ENCODE measurements around the gene UBE2M. TPM values are rescaled to one million over a fixed set of nuclear protein-coding genes. Genes with fewer than 3 reads are reported as not detected.
"Not testable (repeated sequence)": the region's sequence is repeated elsewhere in the genome, so short reads cannot be mapped to it uniquely, and the experiment has no call there.

The UBE2M gene
- total RNA-seq, 1 experiment from 2014 or later, result 141 TPM

DNA sequence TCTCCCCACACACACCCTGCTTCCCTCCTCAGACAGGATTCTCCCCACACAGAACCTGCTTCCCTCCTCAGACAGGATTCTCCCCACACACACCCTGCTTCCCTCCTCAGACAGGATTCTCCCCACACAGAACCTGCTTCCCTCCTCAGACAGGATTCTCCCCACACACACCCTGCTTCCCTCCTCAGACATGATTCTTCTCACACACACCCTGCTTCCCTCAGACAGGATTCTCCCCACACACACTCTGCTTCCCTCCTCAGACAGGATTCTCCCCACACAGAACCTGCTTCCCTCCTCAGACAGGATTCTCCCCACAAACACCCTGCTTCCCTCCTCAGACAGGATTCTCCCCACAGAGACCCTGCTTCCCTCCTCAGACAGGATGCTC is 19.2 kb downstream of the UBE2M start:
- not testable (repeated sequence) for DNase-seq (ENCODE audit: low spot score)

DNA sequence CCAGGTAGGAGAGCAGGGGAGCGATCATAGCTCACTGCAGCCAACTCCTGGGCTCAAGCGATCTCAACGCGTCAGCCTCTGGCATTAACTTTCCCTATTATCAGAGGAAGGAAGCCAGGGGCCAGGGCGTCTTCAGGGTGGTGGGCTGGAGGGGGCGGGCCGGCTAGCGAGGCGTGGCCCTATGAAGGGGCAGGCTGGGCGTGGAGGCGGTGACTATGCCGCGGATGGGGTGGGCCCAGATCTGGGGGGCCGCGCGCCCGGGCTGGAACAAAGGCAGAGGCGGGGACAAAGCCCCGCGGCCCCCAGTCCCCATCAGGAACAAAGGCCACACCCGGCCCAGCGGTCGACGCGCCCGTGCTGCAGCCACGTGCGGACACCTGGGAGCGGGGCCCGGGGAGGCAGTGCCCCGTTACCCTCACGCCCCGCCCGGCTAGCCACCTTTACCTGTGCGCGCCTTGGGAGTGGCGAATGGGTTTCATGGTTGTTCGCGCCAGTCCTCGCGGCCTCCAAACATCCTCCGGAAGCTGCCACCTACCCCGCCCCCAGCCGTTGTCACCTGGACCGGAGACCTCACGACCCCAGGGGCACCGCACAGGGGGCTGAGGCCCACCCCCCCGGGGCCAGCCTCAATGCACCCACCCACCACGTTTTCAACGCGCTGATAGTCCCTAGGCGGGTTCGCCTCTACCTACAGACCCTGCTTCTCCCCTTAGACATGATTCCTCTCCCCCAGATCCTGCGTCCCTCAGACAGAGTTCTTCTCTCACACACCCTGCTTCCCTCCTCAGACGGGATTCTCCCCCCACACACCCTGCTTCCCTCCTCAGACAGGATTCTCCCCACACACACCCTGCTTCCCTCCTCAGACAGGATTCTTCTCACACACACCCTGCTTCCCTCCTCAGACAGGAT is 19.9 kb downstream of the UBE2M start:
- DNase-seq (ENCODE audit: low spot score), result no peak

DNA sequence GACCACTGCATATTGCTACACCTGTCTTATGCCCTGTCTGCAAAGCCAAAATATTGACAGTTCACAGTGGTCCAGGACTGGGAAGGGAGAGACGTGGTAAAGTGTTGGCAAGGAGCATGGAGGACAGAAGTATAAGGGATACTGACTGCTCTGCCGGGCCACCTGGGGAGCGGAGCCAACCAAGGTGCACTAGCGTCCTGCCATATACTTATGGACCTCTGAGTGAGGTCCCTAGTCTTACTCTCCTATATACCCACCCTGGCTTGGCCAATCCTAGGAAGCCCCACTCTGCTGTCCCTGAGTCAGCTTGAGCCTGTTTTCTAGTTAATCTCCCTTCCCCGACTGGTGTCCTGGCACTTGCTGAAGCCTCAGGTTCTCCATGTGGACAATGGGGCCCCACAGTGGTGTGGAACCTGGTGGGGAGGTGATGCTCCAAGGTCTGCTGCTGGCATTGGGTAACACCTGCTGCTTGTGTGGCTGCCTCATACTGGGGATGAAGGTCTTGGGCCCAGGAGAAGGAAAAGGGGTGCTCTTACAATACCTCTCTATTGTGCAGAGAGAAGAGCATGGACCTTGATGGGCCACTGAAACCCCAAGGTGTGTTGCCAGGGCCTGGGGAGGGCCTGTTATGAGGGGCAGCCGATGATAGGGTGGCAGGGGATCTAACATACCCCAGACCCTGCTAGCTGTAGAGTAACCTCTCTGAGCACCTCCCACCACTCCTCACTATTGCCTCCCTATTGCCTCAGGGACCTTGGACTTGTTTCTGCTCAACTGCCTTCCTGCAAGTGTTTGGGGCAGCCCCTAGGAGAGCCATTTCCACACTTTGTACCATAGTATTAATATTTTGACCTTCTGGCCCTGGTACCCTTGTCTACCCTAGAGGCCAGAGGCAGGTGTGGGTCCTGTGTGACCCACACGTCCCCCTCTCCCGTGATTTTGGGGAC is 21.3 kb downstream of the UBE2M start:
- no peak for DNase-seq (ENCODE audit: low spot score)

DNA sequence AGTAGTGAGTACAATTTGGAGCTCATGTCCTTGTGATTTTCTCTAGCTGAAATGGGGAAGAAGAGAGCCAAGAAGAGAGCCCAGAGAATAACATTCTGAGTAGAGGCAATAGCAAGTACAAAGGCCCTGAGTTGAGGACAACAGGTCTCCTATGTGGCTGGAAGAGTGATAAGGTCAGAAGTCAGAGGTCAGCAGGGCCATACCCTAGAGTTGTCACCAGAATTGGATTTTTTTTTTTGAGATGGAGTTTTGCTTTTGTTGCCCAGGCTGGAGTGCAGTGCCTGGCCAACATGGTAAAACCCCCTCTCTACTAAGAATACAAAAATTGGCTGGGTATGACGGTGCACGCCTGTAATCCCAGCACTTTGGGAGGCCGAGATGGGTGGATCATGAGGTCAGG is 22.6 kb downstream of the UBE2M start:
- no peak for DNase-seq (ENCODE audit: low spot score)

DNA sequence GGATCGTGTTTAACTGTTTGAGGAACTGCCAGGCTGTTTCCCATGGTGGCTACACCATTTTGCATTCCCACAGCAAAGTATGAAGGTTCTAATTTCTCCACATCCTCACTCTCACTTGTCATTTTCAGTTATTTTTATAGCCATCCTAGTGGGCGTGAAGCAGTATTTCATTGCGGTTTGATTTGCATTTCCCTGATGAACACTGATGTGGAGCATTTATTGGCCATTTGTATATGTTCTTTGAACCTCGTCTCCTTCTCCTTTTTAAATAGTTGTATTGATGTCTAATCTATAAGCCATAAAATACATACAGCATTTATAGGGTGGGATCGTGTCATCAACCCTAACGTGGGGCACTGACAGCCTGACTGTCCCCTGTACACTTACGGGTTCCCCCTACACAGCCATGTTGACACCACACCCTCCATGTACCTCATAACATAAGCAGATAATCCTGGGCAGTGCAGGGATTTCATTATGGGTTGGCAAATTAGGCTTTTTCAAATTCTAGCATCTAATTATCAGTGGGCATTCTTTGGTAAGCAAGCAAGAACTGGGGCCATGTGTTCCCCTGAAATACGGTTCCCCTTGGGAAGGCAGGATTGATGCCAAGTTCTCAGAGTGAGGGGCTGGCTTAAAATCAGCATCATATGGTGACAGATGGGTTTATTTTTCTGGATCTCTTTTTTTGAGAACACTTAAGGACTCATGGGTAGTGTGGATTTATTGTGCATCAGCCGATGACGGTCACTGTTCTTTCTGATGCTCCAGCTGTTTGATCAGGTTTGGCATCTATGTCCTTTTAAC is 27.2 kb downstream of the UBE2M start:
- DNase-seq (ENCODE audit: low spot score), result no peak

DNA sequence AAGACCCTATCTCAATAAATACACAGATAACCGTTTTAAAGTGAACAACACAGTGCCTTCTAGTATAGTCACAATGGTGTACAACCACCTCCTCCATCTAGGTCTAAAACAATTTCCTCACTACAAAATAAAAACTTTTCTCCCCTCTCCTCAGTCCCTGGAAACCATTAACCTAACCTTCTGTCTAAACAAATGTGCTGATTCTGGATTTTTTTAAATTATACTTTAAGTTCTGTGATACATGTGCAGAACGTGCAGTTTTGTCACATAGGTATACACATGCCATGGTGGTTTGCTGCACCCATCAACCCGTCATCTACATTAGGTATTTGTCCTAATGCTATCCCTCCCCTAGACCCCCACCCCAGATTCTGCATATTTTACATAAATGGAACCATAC is 29.0 kb downstream of the UBE2M start:
- no peak for DNase-seq (ENCODE audit: low spot score)

DNA sequence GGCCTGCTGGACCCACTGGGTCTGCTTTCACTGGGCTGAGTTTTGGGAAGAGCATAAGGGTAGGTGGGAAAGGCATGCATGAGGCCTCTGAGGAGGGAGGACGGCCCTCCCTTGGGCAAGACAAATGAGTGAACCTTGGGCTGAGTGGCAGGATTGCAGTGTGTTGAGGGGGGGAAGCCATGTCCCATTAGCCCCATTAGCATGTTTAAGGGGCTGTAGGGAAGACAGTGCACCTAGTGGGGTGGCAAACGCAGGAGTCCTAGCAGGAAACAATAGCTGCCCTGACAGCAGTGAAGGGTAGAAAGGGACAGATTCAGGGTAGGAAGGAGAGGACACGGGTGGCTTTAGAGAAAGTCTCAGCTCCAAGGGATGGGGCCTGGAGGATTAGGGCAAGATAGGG is 35.7 kb downstream of the UBE2M start:
- no peak for DNase-seq (ENCODE audit: low spot score)

DNA sequence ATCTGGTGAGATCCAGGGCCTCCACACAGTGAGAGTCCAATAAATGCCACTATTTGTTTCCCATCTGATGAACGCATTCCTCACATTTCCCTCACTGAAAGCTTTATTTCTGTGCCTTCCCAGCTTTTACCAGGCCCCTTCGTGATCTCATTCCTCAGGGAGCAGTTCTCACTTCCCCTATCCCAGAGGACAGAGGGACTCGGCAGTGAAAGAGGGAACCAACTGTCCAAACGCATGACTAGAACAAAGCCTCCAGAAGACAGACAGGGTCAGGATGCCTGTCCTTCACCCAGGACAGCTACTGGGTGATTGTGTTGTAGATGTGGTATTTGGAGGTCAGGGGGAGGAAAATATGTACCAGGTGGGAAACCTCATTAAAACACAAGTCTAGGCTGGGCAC is 36.8 kb downstream of the UBE2M start:
- no peak for DNase-seq (ENCODE audit: low spot score)

DNA sequence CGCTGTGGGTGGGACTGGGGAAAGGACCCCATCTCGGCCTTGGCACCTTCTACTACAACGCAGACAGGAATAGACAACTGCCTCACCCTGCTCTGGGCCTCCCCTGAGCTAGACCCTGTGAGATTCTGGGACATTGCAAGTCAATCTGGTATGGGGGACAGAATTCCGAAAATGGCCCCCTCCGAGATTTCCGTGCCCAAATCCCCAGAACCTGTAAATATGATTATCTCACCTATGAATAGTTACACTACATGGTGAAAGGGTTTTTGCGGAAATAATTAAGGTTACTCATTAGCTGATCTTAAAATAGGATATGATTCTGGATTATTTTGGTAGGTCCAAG is 38.2 kb downstream of the UBE2M start:
- DNase-seq (ENCODE audit: low spot score), result no peak

DNA sequence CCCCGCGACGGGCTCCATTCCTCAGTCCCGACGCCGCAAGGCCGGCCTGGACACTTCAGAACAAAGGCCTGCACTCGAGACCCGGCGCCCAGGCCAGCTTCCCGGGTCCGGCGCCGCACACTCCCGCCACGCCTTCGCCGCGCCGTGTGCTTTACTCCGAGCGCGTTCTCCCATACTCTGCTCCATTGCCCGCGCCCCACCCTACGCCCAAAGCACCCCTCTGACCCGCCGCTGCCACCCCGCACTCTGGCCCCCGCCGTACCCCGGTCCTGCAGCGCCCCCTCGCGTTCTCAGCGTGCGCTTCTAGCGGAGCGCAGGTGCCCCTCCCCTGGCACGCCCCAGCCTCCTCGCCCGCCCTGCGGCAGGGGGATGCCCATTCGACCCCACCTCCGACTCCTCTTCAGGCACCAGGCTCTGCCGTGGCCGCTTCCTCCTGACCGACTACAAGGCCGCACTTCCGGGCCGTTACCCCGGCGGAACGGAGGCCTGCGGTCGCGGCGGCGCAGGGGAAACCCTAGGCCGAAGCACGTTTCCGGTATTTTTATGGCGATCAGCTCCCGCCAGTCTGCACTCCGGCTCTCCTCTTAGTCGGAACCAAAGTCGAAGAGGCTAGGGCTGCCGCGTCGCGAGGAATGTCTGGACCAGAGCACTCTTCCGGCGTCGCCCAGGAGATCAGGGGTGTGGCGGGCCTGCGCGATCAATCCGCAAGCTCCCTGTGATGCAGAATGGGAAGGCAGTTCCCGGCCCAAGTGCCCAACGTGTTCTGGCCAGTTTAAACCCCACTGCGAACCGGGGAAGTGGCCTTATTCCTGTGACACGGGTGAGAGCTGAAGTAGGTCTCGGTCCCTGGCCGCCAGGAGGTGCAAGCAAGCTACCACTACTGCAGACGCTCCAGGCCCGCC is 38.8 kb downstream of the UBE2M start, which contains the start of gene ZBTB45:
TSS of gene ZBTB45 (minus strand) at position 456 of the 902 bp plus-strand sequence. CDS start 2,137 bp downstream, outside the sequence.
- DNase-seq (ENCODE audit: low spot score), result peak; percentile 98

DNA sequence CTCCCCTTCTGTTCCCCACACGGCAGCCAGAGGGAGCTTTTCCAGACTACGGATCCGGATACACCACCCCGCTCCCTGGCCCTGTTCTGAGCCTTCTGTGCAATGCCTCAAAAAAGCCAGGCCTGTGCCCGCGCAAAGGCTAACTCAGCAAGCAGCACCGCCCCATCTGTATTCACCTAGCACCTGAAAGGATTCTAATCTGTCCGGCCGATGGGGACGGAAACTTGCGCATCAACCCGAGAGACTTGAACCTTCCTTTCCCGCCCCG is 39.4 kb downstream of the UBE2M start:
- peak; percentile 77 for DNase-seq (ENCODE audit: low spot score)

DNA sequence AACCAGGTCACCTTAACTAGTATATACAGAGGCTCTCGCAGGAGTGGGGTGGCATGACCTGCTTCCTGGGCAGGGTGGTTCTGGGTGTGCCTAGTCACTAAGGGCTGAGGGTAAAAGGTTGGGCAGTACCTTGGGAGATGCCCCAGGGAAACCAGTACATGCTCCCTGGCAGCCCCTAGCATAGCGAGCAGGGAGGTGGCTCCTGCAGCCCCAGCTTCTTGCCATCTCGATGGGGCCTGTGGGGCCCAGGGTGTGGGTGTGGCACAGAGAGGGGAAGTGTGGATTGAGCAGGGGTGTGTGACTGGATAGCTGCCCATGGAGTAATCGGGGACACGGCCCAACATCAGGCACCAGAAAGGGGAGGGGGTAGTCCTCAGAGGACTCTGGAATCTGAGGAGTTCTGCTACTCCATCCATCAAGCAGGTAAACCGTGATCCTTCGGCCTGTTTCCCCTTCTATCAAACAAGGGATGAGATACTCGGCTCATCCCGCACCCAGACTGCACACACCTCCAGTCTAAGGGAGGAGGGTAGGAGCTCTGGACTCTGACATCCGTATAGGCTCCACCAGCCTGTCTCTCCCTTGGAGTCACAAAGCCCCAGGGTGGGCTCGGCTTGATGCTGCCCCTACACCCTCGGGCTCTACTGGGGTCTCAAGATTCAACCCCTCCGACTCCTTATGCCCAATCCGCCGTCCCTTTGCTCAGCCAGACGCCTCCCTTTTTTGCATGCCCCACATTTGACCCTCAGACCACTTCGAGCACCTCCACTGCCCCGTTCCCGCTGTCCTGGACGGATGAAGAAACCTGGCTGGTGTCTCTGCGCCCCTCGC is 39.9 kb downstream of the UBE2M start:
- DNase-seq (ENCODE audit: low spot score), result peak; percentile 12

DNA sequence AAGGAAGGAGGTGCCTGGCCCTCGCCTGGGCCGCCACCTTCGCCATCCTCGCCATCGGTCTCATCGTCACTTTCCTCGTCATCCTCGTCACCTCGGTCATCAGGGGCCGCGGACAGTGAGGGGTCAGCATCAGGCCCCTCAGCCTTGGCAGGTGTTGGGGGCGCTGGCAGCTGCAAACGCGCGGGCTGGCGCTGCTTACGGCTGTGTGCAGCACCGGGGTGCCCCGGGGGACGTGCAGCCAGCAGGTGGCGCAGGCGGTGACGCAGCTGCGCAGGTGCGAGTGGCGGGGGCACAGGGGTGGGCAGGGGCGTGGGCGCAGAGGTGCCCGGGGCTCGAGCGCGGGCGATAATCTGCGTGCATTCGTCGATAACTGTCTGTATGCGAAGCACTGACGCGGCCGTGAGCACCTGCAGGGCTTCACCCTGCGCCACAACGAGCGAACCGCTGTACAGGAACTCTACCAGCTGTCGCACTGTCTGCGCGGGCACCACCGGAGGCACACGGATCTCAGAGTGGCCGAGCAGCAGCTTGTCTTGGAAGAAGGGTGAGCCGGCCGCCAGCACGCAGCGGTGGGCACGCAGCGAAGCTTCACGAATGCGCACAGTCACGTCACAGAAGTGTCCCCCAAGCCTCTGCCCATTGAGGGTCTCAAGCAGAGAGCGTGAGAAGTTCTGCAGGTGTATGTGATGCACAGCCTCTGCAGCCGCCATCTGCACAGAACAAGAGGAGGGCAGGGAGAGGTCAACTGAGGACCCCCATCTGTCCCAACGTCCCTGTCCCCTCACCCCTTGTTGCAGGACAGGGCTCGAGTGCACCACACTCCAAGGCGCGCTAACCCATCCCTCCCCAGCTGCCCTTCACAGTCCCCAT is 41.2 kb downstream of the UBE2M start:
- no peak for DNase-seq (ENCODE audit: low spot score)

DNA sequence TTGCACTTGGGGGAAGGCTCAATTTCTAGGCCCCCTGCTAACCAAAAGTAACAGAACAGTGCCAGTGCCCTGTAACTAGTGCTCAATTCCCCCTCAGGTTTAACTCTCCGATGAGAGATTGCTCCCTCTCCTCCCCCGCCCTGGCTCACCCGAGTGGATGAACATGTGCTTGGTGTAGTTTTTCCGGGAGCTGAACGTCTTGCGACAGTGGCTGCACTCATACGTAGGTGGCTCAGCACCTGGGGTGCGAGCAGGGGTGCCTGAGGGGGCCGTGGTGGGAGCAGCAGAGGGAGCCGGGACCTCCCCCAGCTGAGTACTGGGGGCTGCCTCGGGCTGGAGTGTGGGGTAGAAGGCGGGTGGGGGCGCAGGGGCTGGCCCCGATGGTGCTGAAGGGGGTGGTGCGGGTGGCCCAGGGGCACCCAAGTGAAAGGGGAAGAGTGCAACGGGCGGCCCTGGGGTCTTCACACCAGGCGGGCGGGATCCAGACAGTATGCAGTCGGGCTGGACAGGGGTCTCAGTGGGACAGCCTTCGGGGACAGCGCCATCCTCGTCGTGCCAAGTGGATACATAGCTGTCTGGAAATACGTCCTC is 42.1 kb downstream of the UBE2M start:
- no peak for DNase-seq (ENCODE audit: low spot score)

DNA sequence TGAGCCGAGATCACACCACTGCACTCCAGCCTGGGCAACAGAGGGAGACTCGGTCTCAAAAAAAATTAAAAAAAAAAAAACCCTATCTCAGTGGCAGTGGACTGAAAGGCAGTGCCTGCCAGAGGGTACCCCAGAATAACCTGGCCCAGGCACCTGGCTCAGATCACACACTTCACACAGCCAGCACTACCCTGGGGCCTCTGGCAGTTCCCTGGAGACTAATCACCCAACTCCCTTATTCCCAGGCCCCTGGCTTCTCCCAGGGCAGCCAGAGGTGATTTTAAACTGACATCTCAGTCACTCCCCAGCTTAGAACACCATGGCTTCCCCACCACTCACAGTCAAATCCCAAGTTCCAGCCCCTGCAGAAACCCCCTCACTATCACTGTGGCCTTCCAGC is 43.2 kb downstream of the UBE2M start:
- no peak for DNase-seq (ENCODE audit: low spot score)

DNA sequence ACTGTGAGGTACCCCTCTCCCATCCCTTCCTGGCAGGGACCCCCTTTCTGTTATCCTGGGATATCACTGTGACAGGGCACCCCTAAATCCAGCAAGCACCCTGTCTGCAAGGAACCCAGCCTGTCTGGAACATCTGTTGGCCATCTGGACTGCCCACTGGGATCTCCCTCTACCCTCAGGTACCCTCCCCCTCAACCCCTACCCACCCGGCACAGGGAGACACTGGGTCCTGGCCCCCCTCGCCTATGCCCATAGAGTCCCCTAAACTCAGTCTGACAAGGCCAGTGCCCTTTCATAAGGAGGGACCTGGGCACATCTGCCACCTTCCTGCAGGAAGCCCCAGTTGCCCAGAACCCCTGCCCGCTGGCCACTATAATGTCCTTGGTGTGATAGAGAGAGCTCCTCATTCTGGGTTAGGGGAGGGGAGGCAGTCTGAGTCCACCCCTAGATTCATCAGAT is 43.8 kb downstream of the UBE2M start:
- no peak for DNase-seq (ENCODE audit: low spot score)

DNA sequence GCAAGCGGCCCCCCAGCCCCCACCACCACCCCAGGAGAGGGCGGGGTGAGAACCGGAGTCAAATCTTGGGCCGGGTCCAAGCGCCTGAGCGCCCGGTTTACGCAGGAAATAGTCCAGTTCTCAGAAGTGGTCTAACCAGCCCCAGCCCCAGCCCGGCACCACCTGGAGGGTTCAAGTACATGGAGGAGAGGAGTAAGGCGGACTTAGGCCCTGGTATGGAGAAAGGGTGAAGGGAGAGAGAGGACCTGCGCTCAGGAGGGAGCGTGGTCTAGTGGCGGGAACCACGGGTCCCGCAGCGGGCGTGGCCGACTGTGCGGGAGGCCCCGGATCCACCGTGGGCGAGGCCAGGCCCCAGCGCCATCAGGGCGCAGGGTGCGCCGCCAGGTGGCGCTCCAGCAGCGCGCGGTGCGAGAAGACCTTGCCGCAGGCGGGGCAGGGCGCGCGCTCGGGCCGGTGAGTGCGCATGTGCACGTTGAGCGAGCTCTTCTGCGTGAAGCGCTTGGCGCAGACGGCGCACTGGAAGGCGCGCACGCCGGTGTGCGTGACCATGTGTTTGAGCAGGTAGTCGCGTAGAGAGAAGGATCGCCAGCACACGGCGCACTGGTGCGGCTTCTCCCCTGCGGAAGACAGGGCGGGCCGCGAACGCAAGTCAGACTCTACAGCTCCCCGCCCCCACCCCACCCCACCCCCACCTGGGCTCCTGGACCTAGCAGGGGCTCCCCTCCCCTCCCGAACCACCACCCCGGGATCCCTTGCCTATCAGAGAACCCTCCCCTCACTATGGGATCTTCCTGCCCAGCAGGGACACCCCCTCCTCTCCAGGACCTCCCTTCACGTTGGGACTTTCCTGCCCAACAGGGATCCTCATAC is 44.5 kb downstream of the UBE2M start:
- DNase-seq (ENCODE audit: low spot score), result no peak

All from A172 (cell line).